Right atrium auricular region (tissue), 2 donors: ENCODE measurements around the gene HECTD1. TPM values are rescaled to one million over a fixed set of nuclear protein-coding genes. Genes with fewer than 3 reads are reported as not detected.
"Not testable (repeated sequence)": the region's sequence is repeated elsewhere in the genome, so short reads cannot be mapped to it uniquely, and the experiment has no call there.

ENCODE experiments used
- DNase-seq: peaks from one replicate; pipeline ENCODE4 v3.0.0-alpha.2; 2019; ENCODE audit warnings: low spot score
- H3K27ac ChIP-seq, 2 donors: fragments of 200-600 bp; sonication (generic); 1 replicate in 1 of 2; 2 replicates in 1 of 2; pipeline ENCODE4 v1.5.1; 2016 to 2019
- H3K27me3 ChIP-seq, 2 donors: fragments of 200-600 bp; sonication (generic); one replicate each; pipeline versions ENCODE4 v1.5.1 to v1.6.0; 2017 to 2019
- H3K36me3 ChIP-seq: fragments of 200-600 bp; sonication (generic); one replicate; pipeline ENCODE4 v1.5.1; 2016
- H3K4me1 ChIP-seq, 2 donors: fragments of 200-600 bp; sonication (generic); one replicate each; pipeline versions ENCODE4 v1.5.1 to v1.6.0; 2017 to 2019
- H3K4me3 ChIP-seq, 2 donors: fragments of 200-600 bp; sonication (generic); 1 replicate in 1 of 2; 2 replicates in 1 of 2; pipeline ENCODE4 v1.5.1; 2017 to 2019; ENCODE audit warnings: mild to moderate bottlenecking in 1 of 2, moderate library complexity in 1 of 2
- H3K9me3 ChIP-seq, 2 donors: fragments of 200-600 bp; sonication (generic); one replicate each; pipeline ENCODE4 v1.5.1; 2019
- CTCF ChIP-seq, 2 donors: fragments of 200-600 bp; sonication (generic); IDR thresholded peaks; one replicate each; pipeline ENCODE4 v1.5.1; 2019; ENCODE audit warnings: antibody characterized with exemption in 2 of 2
- total RNA-seq, 2 donors: library from RNA; depleted of rRNA; stranded (reverse); fragments of >200 nt; gene quantifications; one replicate each; pipeline ENCODE4 v1.1.0, GENCODE V29; 2016

HECTD1 gene
- total RNA-seq, 2 donors from 2014 or later: 130 to 145 TPM

- Histone ChIP-seq H3K4me1 (peaks cover 0 to 32% of the 10 kb centered on the region in 2 donors), H3K36me3 (peaks cover 3% of the 10 kb centered on the region)
- no peak for TF ChIP-seq CTCF (IDR thresholded peaks at IDR 0.05)
Observed at GRCh38 chr14:31197671-31198070, 9.9 kb downstream of the HECTD1 start.

GRCh38 chr14:31196839-31197492, 10.6 kb downstream of the HECTD1 start:
- H3K4me3 ChIP-seq: no peak overlapping the region
- no peak overlapping the region for H3K27ac ChIP-seq
- no peaks in the 10 kb centered on the region for H3K27me3 ChIP-seq
- no peaks in the 10 kb centered on the region for H3K9me3 ChIP-seq
- peaks cover 5% of the 10 kb centered on the region for H3K36me3 ChIP-seq
- no peak for TF ChIP-seq CTCF (IDR thresholded peaks at IDR 0.05)
- peaks cover 0 to 32% of the 10 kb centered on the region in 2 donors for H3K4me1 ChIP-seq
- DNase-seq: no peak

More at GRCh38 chr14:31197671-31198070, 9.9 kb downstream of the HECTD1 start:
- Histone ChIP-seq H3K9me3 (no peaks in the 10 kb centered on the region), H3K4me3 (no peak overlapping the region), H3K27me3 (no peaks in the 10 kb centered on the region), H3K27ac (no peak overlapping the region)
- no peak for DNase-seq

- no peaks in the 10 kb centered on the region for H3K9me3 ChIP-seq
- H3K27me3 ChIP-seq: no peaks in the 10 kb centered on the region
- no peak for DNase-seq
- H3K4me3 ChIP-seq: no peak overlapping the region
- TF ChIP-seq CTCF (IDR thresholded peaks at IDR 0.05): no peak
- H3K4me1 ChIP-seq: peaks cover 0 to 32% of the 10 kb centered on the region in 2 donors
- no peak overlapping the region for H3K27ac ChIP-seq
- peaks cover 5% of the 10 kb centered on the region for H3K36me3 ChIP-seq
Observed at GRCh38 chr14:31194661-31195060, 12.9 kb downstream of the HECTD1 start.

- Histone ChIP-seq H3K27ac (no peak overlapping the region), H3K4me1 (peaks cover 0 to 32% of the 10 kb centered on the region in 2 donors), H3K9me3 (no peaks in the 10 kb centered on the region), H3K27me3 (no peaks in the 10 kb centered on the region), H3K36me3 (peaks cover 5% of the 10 kb centered on the region), H3K4me3 (no peak overlapping the region)
- no peak for DNase-seq
- no peak for TF ChIP-seq CTCF (IDR thresholded peaks at IDR 0.05)
Observed at GRCh38 chr14:31194095-31194494, 13.5 kb downstream of the HECTD1 start.

- H3K27ac ChIP-seq, H3K4me3 ChIP-seq, H3K36me3 ChIP-seq, DNase-seq, H3K9me3 ChIP-seq, H3K27me3 ChIP-seq: not testable (repeated sequence)
- peaks cover 0 to 22% of the 10 kb centered on the region in 2 donors for H3K4me1 ChIP-seq
Observed at GRCh38 chr14:31192544-31192943, 15.0 kb downstream of the HECTD1 start.

GRCh38 chr14:31190717-31191263, 16.8 kb downstream of the HECTD1 start:
- no peaks in the 10 kb centered on the region for H3K27me3 ChIP-seq
- H3K4me3 ChIP-seq: no peak overlapping the region
- TF ChIP-seq CTCF (IDR thresholded peaks at IDR 0.05): no peak
- H3K4me1 ChIP-seq: peaks cover 0 to 14% of the 10 kb centered on the region in 2 donors
- H3K9me3 ChIP-seq: no peaks in the 10 kb centered on the region
- H3K36me3 ChIP-seq: peaks cover 5% of the 10 kb centered on the region
- H3K27ac ChIP-seq: no peak overlapping the region
- no peak for DNase-seq
